Activated T-cell treated with anti-CD3 and anti-CD28 coated beads, Interleukin-2, amount 50 U/mL, for 4 hours (primary cell): ENCODE results near the gene MAK. TPM values are rescaled to one million over a fixed set of nuclear protein-coding genes. Genes with fewer than 3 reads are reported as not detected.

Experiments used
- ATAC-seq, 2 donors: fragments of 200-7000 bp; cut with Tn5 transposase; one replicate each; pipeline ENCODE4 v1.10.0; 2021
- DNase-seq: peaks from one replicate; pipeline ENCODE4 v3.0.0-alpha.2; 2020
- H3K27me3 Mint-ChIP-seq: one replicate; pipeline ENCODE4 v1.8.0; 2021; ENCODE audit warnings: low read depth, mixed read lengths
- H3K36me3 Mint-ChIP-seq: one replicate; pipeline ENCODE4 v1.8.0; 2022; ENCODE audit warnings: mixed read lengths; ENCODE audit not compliant: insufficient read depth
- H3K4me1 Mint-ChIP-seq: one replicate; pipeline ENCODE4 v1.8.0; 2021; ENCODE audit warnings: low read depth, mixed read lengths
- H3K4me3 Mint-ChIP-seq: one replicate; pipeline ENCODE4 v1.8.0; 2021; ENCODE audit warnings: mild to moderate bottlenecking, moderate library complexity, mixed read lengths
- H3K9me3 Mint-ChIP-seq: one replicate; pipeline ENCODE4 v1.8.0; 2021; ENCODE audit warnings: mixed read lengths
- total RNA-seq, 3 donors: library from RNA; stranded (reverse); gene quantifications; one replicate each; pipeline ENCODE4 v1.2.1, GENCODE V29; 2021

The MAK gene
- total RNA-seq, 3 donors from 2014 or later: 0.35 to 0.84 (median 0.58) TPM

GRCh38 chr6:10720265-10720959, 117.9 kb downstream of the MAK start:
- peak; percentile 39 to 47 for ATAC-seq
- no peaks in the 10 kb centered on the region for H3K9me3 Mint-ChIP-seq
- H3K36me3 Mint-ChIP-seq: peaks cover 2% of the 10 kb centered on the region
- DNase-seq: peak; percentile 47
- peak overlapping the region; percentile 91 for H3K4me3 Mint-ChIP-seq
- H3K27me3 Mint-ChIP-seq: no peaks in the 10 kb centered on the region
- H3K4me1 Mint-ChIP-seq: peaks cover 40% of the 10 kb centered on the region

GRCh38 chr6:10719964-10720264, 118.4 kb downstream of the MAK start:
- H3K27me3 Mint-ChIP-seq: no peaks in the 10 kb centered on the region
- H3K36me3 Mint-ChIP-seq: no peaks in the 10 kb centered on the region
- H3K9me3 Mint-ChIP-seq: no peaks in the 10 kb centered on the region
- peak overlapping the region; percentile 91 for H3K4me3 Mint-ChIP-seq
- H3K4me1 Mint-ChIP-seq: peaks cover 37% of the 10 kb centered on the region
- no peak for DNase-seq
- no peak for ATAC-seq

GRCh38 chr6:10719296-10719963, 118.9 kb downstream of the MAK start:
- H3K9me3 Mint-ChIP-seq: no peaks in the 10 kb centered on the region
- DNase-seq (peak; percentile 9), ATAC-seq (peak in 1 of 2 donors; percentile 16)
- no peaks in the 10 kb centered on the region for H3K27me3 Mint-ChIP-seq
- peak overlapping the region; percentile 91 for H3K4me3 Mint-ChIP-seq
- H3K4me1 Mint-ChIP-seq: peaks cover 35% of the 10 kb centered on the region
- H3K36me3 Mint-ChIP-seq: no peaks in the 10 kb centered on the region

GRCh38 chr6:10713962-10714361, 124.4 kb downstream of the MAK start:
- Mint-ChIP-seq H3K27me3 (no peaks in the 10 kb centered on the region), H3K9me3 (no peaks in the 10 kb centered on the region), H3K4me3 (no peak overlapping the region), H3K36me3 (peaks cover 3% of the 10 kb centered on the region), H3K4me1 (no peaks in the 10 kb centered on the region)
- ATAC-seq (no peak), DNase-seq (no peak)

Other genes starting within 250 kb of the MAK start
- 1 to 10 TPM; 2.5 to 5.3 (median 4.3) TPM for gene C6orf52, start 143.9 kb downstream of the MAK start, total RNA-seq
- 10 to 100 TPM; 79.2 to 87.9 (median 87.6) TPM for gene PAK1IP1, start 143.6 kb downstream of the MAK start, total RNA-seq
- 10 to 100 TPM; 35.4 to 47.2 (median 38.3) TPM for gene TMEM14C, start 115.5 kb downstream of the MAK start, total RNA-seq
- gene TMEM14B, start 90.7 kb downstream of the MAK start, total RNA-seq: 10 to 100 TPM; 84.0 to 85.0 (median 84.4) TPM
- not detected for gene GCM2, start 43.5 kb upstream of the MAK start, total RNA-seq
- gene SYCP2L, start 48.5 kb upstream of the MAK start, total RNA-seq: under 1 TPM in 1 of 3 donors, not detected in 2; 0.33 TPM
- gene ELOVL2, start 205.8 kb upstream of the MAK start, total RNA-seq: not detected